Astrocyte of the cerebellum (primary cell): ENCODE measurements around the gene TECTA.

Source experiments
- DNase-seq: peaks from one replicate; pipeline ENCODE4 v3.0.0-alpha.2; 2011; ENCODE audit warnings: low read depth
- H3K4me3 ChIP-seq: 2 replicates; pipeline ENCODE4 v1.5.1; 2011; ENCODE audit warnings: mild to moderate bottlenecking, low read depth, low read length, moderate library complexity
- CTCF ChIP-seq: IDR thresholded peaks from 2 replicates; pipeline ENCODE4 v1.5.1; 2012; ENCODE audit warnings: low read length, low read depth, moderate library complexity, mild to moderate bottlenecking; ENCODE audit errors: missing control alignments
- in situ Hi-C: cut with HindIII; loops from 2 replicates; pipeline ENCODE4 v1.10.0; 2017; ENCODE audit warnings: low sequenced_read_pairs

The TECTA gene

GRCh38 chr11:121132211-121132976 lies 31.4 kb downstream of the TECTA start:
- in situ Hi-C loops, result no loop called here
- no peak overlapping the region for H3K4me3 ChIP-seq
- no peak for TF ChIP-seq CTCF
- no peak for DNase-seq

- no peak overlapping the region for H3K4me3 ChIP-seq
- no peak for DNase-seq
- in situ Hi-C loops, result no loop called here
- TF ChIP-seq CTCF, result no peak
Observed at GRCh38 chr11:121134741-121135312, 33.8 kb downstream of the TECTA start.

GRCh38 chr11:121137005-121137404 lies 36.0 kb downstream of the TECTA start:
- H3K4me3 ChIP-seq, result no peak overlapping the region
- no peak for DNase-seq
- in situ Hi-C loops, result no loop called here
- no peak for TF ChIP-seq CTCF

- no peak for TF ChIP-seq CTCF
- H3K4me3 ChIP-seq, result no peak overlapping the region
- no peak for DNase-seq
- in situ Hi-C loops, result no loop called here
Observed at GRCh38 chr11:121138259-121138658, 37.2 kb downstream of the TECTA start.

- in situ Hi-C loops, result no loop called here
- TF ChIP-seq CTCF, result no peak
- H3K4me3 ChIP-seq, result no peak overlapping the region
- DNase-seq, result no peak
Observed at GRCh38 chr11:121140369-121140768, 39.3 kb downstream of the TECTA start.

- no peak for TF ChIP-seq CTCF
- in situ Hi-C loops, result no loop called here
- no peak for DNase-seq
- H3K4me3 ChIP-seq, result no peak overlapping the region
Observed at GRCh38 chr11:121141066-121141465, 40.0 kb downstream of the TECTA start.
